ENCODE data around the gene SOX6. TPM values are rescaled to one million over a fixed set of nuclear protein-coding genes. Genes with fewer than 3 reads are reported as not detected.
A peak's percentile ranks its signal among the peaks of the same experiment; 100 is the strongest.

Gene SOX6
- polyA plus RNA-seq, 1 donor (not counting 4 experiments of a cell fraction or from before 2014, with no cell fraction given): 6.0 TPM

DNA sequence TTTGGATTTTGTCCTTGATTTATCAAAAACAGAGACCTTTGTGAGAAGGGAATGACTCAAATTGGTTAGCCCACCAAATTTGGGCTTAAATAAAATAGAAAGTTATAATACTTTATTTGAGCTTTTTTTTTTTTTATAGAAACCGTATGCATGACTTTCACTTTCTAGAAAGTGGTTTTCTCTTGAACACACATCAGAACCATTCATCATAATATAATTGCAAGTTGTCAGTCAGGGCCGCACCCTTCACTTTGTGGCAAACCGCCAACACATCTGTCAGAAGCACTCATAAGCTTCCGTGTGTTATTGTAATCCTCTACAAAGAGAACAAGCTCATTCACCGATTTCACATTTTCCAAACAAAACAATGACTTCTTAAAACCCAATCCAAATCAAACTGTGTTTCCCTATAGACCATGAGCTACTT lies 76.1 kb downstream of the SOX6 start:
- H3K9me1 ChIP-seq (ENCODE audit: control insufficient read depth, extremely low read depth, insufficient read depth, low read length): no peaks in the 10 kb centered on the region
- H3K9me3 ChIP-seq (ENCODE audit: control insufficient read depth, low read depth, low read length): no peaks in the 10 kb centered on the region
- H3K36me3 ChIP-seq (ENCODE audit: control insufficient read depth in 2 of 2, extremely low read depth in 1 of 2, insufficient read depth in 2 of 2, low read length in 2 of 2): no peaks in the 10 kb centered on the region
- H2AFZ ChIP-seq (ENCODE audit: control insufficient read depth, low read length): no peak overlapping the region
- H3K79me2 ChIP-seq (ENCODE audit: control insufficient read depth, insufficient read depth, low read length): no peaks in the 10 kb centered on the region
- DNase-seq (ENCODE audit: low read depth, low spot score) (peak; percentile 44), FAIRE-seq (peak; percentile 67)
- peaks cover 15% of the 10 kb centered on the region for H3K4me1 ChIP-seq (ENCODE audit: control insufficient read depth, extremely low read depth, insufficient read depth, low read length)
- peak overlapping the region; percentile 47 for H3K4me2 ChIP-seq (ENCODE audit: control insufficient read depth, extremely low read depth, insufficient read depth, low read depth, low read length)
- no peaks in the 10 kb centered on the region for H3K27me3 ChIP-seq (ENCODE audit: control insufficient read depth, extremely low read depth, insufficient read depth, low read length)
- H3K27ac ChIP-seq (ENCODE audit: control insufficient read depth, insufficient read depth, low read length): no peak overlapping the region
- H4K20me1 ChIP-seq (ENCODE audit: control insufficient read depth, extremely low read depth, insufficient read depth, low read length): no peaks in the 10 kb centered on the region
- no peak overlapping the region for H3K9ac ChIP-seq (ENCODE audit: control insufficient read depth, extremely low read depth, insufficient read depth, low read length)
- dilution Hi-C loops (cut with MboI; ENCODE audit: extremely low pct_ligation_motif_present, low sequenced_read_pairs): no loop called here
- no peak overlapping the region for H3K4me3 ChIP-seq (ENCODE audit: control insufficient read depth in 2 of 3, extremely low read depth in 1 of 3, insufficient read depth in 2 of 3, low read depth in 1 of 3, low read length in 3 of 3)
- TF ChIP-seq, protein P1, sequence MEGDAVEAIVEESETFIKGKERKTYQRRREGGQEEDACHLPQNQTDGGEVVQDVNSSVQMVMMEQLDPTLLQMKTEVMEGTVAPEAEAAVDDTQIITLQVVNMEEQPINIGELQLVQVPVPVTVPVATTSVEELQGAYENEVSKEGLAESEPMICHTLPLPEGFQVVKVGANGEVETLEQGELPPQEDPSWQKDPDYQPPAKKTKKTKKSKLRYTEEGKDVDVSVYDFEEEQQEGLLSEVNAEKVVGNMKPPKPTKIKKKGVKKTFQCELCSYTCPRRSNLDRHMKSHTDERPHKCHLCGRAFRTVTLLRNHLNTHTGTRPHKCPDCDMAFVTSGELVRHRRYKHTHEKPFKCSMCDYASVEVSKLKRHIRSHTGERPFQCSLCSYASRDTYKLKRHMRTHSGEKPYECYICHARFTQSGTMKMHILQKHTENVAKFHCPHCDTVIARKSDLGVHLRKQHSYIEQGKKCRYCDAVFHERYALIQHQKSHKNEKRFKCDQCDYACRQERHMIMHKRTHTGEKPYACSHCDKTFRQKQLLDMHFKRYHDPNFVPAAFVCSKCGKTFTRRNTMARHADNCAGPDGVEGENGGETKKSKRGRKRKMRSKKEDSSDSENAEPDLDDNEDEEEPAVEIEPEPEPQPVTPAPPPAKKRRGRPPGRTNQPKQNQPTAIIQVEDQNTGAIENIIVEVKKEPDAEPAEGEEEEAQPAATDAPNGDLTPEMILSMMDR (optimal IDR thresholded peaks at IDR 0.05 in 1 of 3, IDR thresholded peaks at IDR 0.05 in 1 of 3, conservative IDR thresholded peaks at IDR 0.05 in 1 of 3; ENCODE audit: extremely low read depth in 1 of 3, insufficient read depth in 2 of 3, low read length in 3 of 3): no peak
- TF ChIP-seq EZH2 (IDR thresholded peaks at IDR 0.05; ENCODE audit: low read length): no peak

DNA sequence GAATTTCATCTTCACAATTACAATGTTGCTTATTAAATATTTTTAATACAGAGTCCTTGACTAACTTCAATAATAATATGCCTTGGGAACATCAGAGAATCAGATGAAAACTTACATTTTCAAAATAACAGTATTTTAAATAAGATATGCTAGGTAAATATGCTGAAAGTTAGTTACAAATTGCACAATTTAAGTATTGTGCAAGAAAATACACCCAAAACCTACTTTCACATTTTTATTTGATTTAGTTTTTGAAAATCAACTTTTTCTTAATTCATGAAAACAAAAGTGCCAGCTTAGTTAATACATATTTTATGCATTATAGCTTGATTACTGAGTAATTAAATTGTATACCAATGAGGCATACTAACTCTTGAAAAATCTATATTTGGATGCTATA lies 76.8 kb downstream of the SOX6 start:
- dilution Hi-C loops (cut with MboI; ENCODE audit: extremely low pct_ligation_motif_present, low sequenced_read_pairs): no loop called here
- Histone ChIP-seq H3K4me3 (ENCODE audit: control insufficient read depth in 2 of 3, extremely low read depth in 1 of 3, insufficient read depth in 2 of 3, low read depth in 1 of 3, low read length in 3 of 3) (no peak overlapping the region), H3K27ac (ENCODE audit: control insufficient read depth, insufficient read depth, low read length) (no peak overlapping the region), H3K9me1 (ENCODE audit: control insufficient read depth, extremely low read depth, insufficient read depth, low read length) (no peaks in the 10 kb centered on the region), H3K27me3 (ENCODE audit: control insufficient read depth, extremely low read depth, insufficient read depth, low read length) (no peaks in the 10 kb centered on the region), H3K36me3 (ENCODE audit: control insufficient read depth in 2 of 2, extremely low read depth in 1 of 2, insufficient read depth in 2 of 2, low read length in 2 of 2) (no peaks in the 10 kb centered on the region), H3K4me2 (ENCODE audit: control insufficient read depth, extremely low read depth, insufficient read depth, low read depth, low read length) (no peak overlapping the region), H3K79me2 (ENCODE audit: control insufficient read depth, insufficient read depth, low read length) (no peaks in the 10 kb centered on the region), H3K4me1 (ENCODE audit: control insufficient read depth, extremely low read depth, insufficient read depth, low read length) (peaks cover 15% of the 10 kb centered on the region), H4K20me1 (ENCODE audit: control insufficient read depth, extremely low read depth, insufficient read depth, low read length) (no peaks in the 10 kb centered on the region), H2AFZ (ENCODE audit: control insufficient read depth, low read length) (no peak overlapping the region), H3K9me3 (ENCODE audit: control insufficient read depth, low read depth, low read length) (no peaks in the 10 kb centered on the region), H3K9ac (ENCODE audit: control insufficient read depth, extremely low read depth, insufficient read depth, low read length) (no peak overlapping the region)
- TF ChIP-seq EZH2 (IDR thresholded peaks at IDR 0.05; ENCODE audit: low read length): no peak
- TF ChIP-seq, protein P1 (optimal IDR thresholded peaks at IDR 0.05 in 1 of 3, IDR thresholded peaks at IDR 0.05 in 1 of 3, conservative IDR thresholded peaks at IDR 0.05 in 1 of 3; ENCODE audit: extremely low read depth in 1 of 3, insufficient read depth in 2 of 3, low read length in 3 of 3): no peak
- DNase-seq (ENCODE audit: low read depth, low spot score) (no peak), FAIRE-seq (no peak)

Data from keratinocyte (primary cell).